GM12878 (cell line): Measurements from ENCODE around the gene KRT82. TPM values are rescaled to one million over a fixed set of nuclear protein-coding genes. Genes with fewer than 3 reads are reported as not detected.

ENCODE experiments used
- ATAC-seq: fragments of 200-7000 bp; cut with Tn5 transposase; 3 replicates; pipeline ENCODE4 v1.9.1; 2020; ENCODE audit warnings: mild to moderate bottlenecking, moderate library complexity
- BruUV-seq: library from RNA; stranded (reverse); fragments of 400-500 nt; replicated peaks from 2 replicates; lab custom pipeline; 2021; lab: Mats Ljungman, UMichigan
- CTCF ChIA-PET: fragments of 300-600 bp; sonication (Branson Sonifier 250); formaldehyde crosslinking; extraction: SDS; loops from one replicate; lab custom pipeline; 2021; ENCODE audit warnings: inconsistent platforms; lab: Yijun Ruan, JAX
- POLR2A ChIA-PET: fragments of 350-600 bp; formaldehyde crosslinking; extraction: SDS; loops from one replicate; lab custom pipeline; 2021; ENCODE audit warnings: inconsistent platforms; lab: Charles Lee
- RAD21 ChIA-PET: fragments of 300-600 bp; sonication (Branson Sonifier 250); formaldehyde crosslinking; loops from one replicate; lab custom pipeline; 2023; ENCODE audit warnings: antibody characterized with exemption; ENCODE audit not compliant: unreplicated experiment; lab: Charles Lee
- SMC1A ChIA-PET: fragments of 300-600 bp; sonication (Branson Sonifier 250); formaldehyde crosslinking; loops from one replicate; lab custom pipeline; 2023; ENCODE audit not compliant: unreplicated experiment, uncharacterized antibody; lab: Charles Lee
- DNase-seq: peaks from one replicate; pipeline ENCODE4 v3.0.0-alpha.2; 2011; ENCODE audit warnings: low read depth, low spot score
- FAIRE-seq: peaks from 3 replicates; lab custom pipeline; 2011; peaks lifted over from hg19 to GRCh38; lab: Jason Lieb, UNC
- H2AFZ ChIP-seq: 2 replicates; pipeline ENCODE4 v1.6.0; 2011; ENCODE audit warnings: low read depth, low read length, control low read depth; ENCODE audit not compliant: control insufficient read depth
- H3K27ac ChIP-seq: 2 replicates; pipeline ENCODE4 v1.5.1; 2011; ENCODE audit warnings: control low read depth; ENCODE audit not compliant: control insufficient read depth, insufficient read depth
- H3K27me3 ChIP-seq, 2 experiments: replicated peaks in 1 of 2; 2 replicates each; pipeline versions ENCODE4 v1.6.0 to v1.6.1; 2011; ENCODE audit warnings: low read length in 1 of 2; ENCODE audit not compliant: control insufficient read depth in 2 of 2, insufficient read depth in 2 of 2
- H3K36me3 ChIP-seq, 2 experiments: 2 replicates each; pipeline ENCODE4 v1.5.1; 2011; ENCODE audit warnings: low read length in 1 of 2; ENCODE audit not compliant: control insufficient read depth in 2 of 2, insufficient read depth in 2 of 2
- H3K4me1 ChIP-seq: 2 replicates; pipeline ENCODE4 v1.6.1; 2011; ENCODE audit warnings: mild to moderate bottlenecking, low read length, moderate library complexity, mixed read lengths; ENCODE audit not compliant: control insufficient read depth, insufficient read depth
- H3K4me2 ChIP-seq: 2 replicates; pipeline ENCODE4 v1.6.0; 2011; ENCODE audit warnings: control low read depth; ENCODE audit not compliant: control insufficient read depth, insufficient read depth
- H3K4me3 ChIP-seq: fragments of 200-600 bp; sonication (generic); 2 replicates; pipeline ENCODE4 v1.5.1; 2016
- H3K79me2 ChIP-seq: 2 replicates; pipeline ENCODE4 v1.6.0; 2011; ENCODE audit warnings: low read length; ENCODE audit not compliant: control insufficient read depth, insufficient read depth
- H3K9ac ChIP-seq: 2 replicates; pipeline ENCODE4 v1.8.0; 2011; ENCODE audit warnings: low read length, control low read depth, mixed read lengths; ENCODE audit not compliant: control insufficient read depth, insufficient read depth
- H3K9me3 ChIP-seq: replicated peaks from 3 replicates; pipeline ENCODE4 v1.5.1; 2011; ENCODE audit warnings: mild to moderate bottlenecking, low read length; ENCODE audit not compliant: control insufficient read depth, insufficient read depth
- H4K20me1 ChIP-seq: 2 replicates; pipeline ENCODE4 v1.6.0; 2011; ENCODE audit not compliant: control insufficient read depth, insufficient read depth
- ASH2L ChIP-seq: fragments of 300-600, 200-600 bp; sonication (generic); IDR thresholded peaks from 2 replicates; pipeline ENCODE4 v1.6.1; 2017; ENCODE audit warnings: low read depth, mild to moderate bottlenecking, borderline replicate concordance
- CHD4 ChIP-seq: fragments of 200-600 bp; sonication (generic); IDR thresholded peaks from 2 replicates; pipeline ENCODE4 v1.6.1; 2016; ENCODE audit warnings: mild to moderate bottlenecking
- NFYA ChIP-seq: IDR thresholded peaks from 2 replicates; pipeline ENCODE4 v1.6.1; 2011; ENCODE audit warnings: low read depth, mild to moderate bottlenecking, low read length, improper control_type of control experiment, borderline replicate concordance
- PBX3 ChIP-seq: IDR thresholded peaks from 2 replicates; pipeline ENCODE4 v1.6.1; 2011; ENCODE audit warnings: mild to moderate bottlenecking, low read depth, low read length, moderate library complexity; ENCODE audit not compliant: insufficient replicate concordance
- RB1 ChIP-seq: fragments of 450-650 bp; formaldehyde crosslinking; IDR thresholded peaks from 2 replicates; pipeline ENCODE4 v1.6.1; 2017; ENCODE audit warnings: mild to moderate bottlenecking, borderline replicate concordance
- STAT1 ChIP-seq: fragments of 450-650 bp; conservative IDR thresholded peaks from 2 replicates; pipeline ENCODE4 v1.6.1; 2014; ENCODE audit warnings: antibody characterized with exemption, mild to moderate bottlenecking
- WGBS: methylation state at CpG from one replicate; pipeline ENCODE4 v1.1.6; 2016; ENCODE audit warnings: low lambda C conversion rate; ENCODE audit not compliant: insufficient replicate concordance, insufficient coverage; ENCODE audit errors: missing lambda C conversion rate; 5-methylcytosine and 5-hydroxymethylcytosine counted together
- in situ Hi-C: fragments of 300-500 bp; cut with MboI; formaldehyde crosslinking; loops from 9 replicates; pipeline ENCODE4 v1.14.3; 2018; ENCODE audit warnings: mixed read lengths
- intact Hi-C: fragments of 100-400 bp; cut with micrococcal nuclease; formaldehyde crosslinking; loops from one replicate; pipeline ENCODE4 v1.14.2; 2022; ENCODE audit not compliant: unreplicated experiment
- polyA plus RNA-seq, 11 experiments: library from polyadenylated mRNA; depleted of rRNA in 4 of 11; unstranded in 6 of 11; stranded (reverse) in 5 of 11; fragments of >200 nt; fragmentation: Nextera tagmentation in 4 of 11; fragmentation: Illumina TruSeq in 1 of 11; extraction: Ambion mirVana in 4 of 11; extraction: Trizol in 1 of 11; gene quantifications; 1 replicate in 1 of 11; 2 replicates in 10 of 11; pipeline versions ENCODE4 v1.2.1 to v1.2.3, GENCODE V29; 2011 to 2016; ENCODE audit warnings: inconsistent platforms in 2 of 11, missing spikeins in 2 of 11, low read depth in 1 of 11
- total RNA-seq, 4 experiments: library from RNA; depleted of rRNA in 3 of 4; stranded (reverse); fragments of >200 nt in 3 of 4; fragmentation: Illumina TruSeq in 1 of 4; extraction: Trizol in 1 of 4; gene quantifications; 2 replicates each; pipeline versions ENCODE4 v1.2.1 to v1.2.3, GENCODE V29; 2013 to 2021

Gene KRT82
- total and polyA plus RNA-seq, 10 of the 15 experiments (the other 5 are each of a cell fraction or from before 2014, with no cell fraction given), result not detected

- POLR2A ChIA-PET, result no interaction called here
- Histone ChIP-seq H3K9ac (no peak overlapping the region), H3K36me3 (no peaks in the 10 kb centered on the region), H3K4me1 (no peaks in the 10 kb centered on the region), H3K27me3 (no peaks in the 10 kb centered on the region; a peak in 1 of 4 replicates), H2AFZ (no peak overlapping the region), H3K79me2 (no peaks in the 10 kb centered on the region), H4K20me1 (no peaks in the 10 kb centered on the region), H3K4me3 (no peak overlapping the region), H3K9me3 (no peaks in the 10 kb centered on the region), H3K27ac (no peak overlapping the region), H3K4me2 (no peak overlapping the region)
- 32% methylated on average over 5 of the region's 5 CpGs for WGBS
- CTCF ChIA-PET, result interaction anchor here (1.0 kb wide), 1 partner anchor 193 kb away, joined by 3 read pairs; no protein-coding TSS in a partner anchor
- SMC1A ChIA-PET, result no interaction called here
- intact Hi-C loops (no loop called here), in situ Hi-C loops (no loop called here)
- TF ChIP-seq STAT1 (no peak), PBX3 (no peak), NFYA (no peak), ASH2L (no peak), CHD4 (no peak), RB1 (no peak)
- FAIRE-seq (no peak), DNase-seq (no peak), ATAC-seq (no peak)
- no TSS peak for BruUV-seq
- RAD21 ChIA-PET, result no interaction called here
Observed at GRCh38 chr12:52414936-52415335, 8.8 kb upstream of the KRT82 start.
